ENCODE results near the gene ITPR1.

DNA sequence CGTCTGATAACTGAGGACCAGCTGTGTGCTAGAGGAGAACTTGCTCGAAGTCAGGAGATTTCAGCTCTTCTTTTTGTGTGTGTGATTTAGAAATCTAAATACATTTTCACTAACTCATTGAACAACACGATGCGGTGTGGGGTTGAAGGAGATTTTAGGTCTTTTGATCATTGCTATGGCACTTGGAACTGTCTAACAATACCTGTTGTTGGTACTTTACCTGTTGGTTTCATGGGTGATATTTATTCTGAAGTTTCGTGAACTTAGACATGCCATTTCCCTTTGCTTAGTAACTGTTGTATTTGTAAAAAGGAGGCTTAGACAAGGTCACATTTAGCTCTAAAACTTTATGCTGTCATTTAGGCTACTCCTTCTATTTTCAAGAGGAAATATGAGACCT is 99.9 kb downstream of the ITPR1 start:
- TF ChIP-seq YY1 (IDR thresholded peaks at IDR 0.05; ENCODE audit: insufficient read depth, insufficient read length) (no peak), ZNF274 (IDR thresholded peaks at IDR 0.05; ENCODE audit: low read depth, low read length) (no peak), SUZ12 (IDR thresholded peaks at IDR 0.05; ENCODE audit: extremely low read depth, insufficient read depth, insufficient read length) (no peak)
